Activated naive CD8-positive, alpha-beta T cell treated with anti-CD3 and anti-CD28 coated beads, Interleukin-2, amount 10 ng/mL, durations not matched to agents 7 days and 5 days (primary cell): ENCODE measurements around the gene SMCO1. TPM values are rescaled to one million over a fixed set of nuclear protein-coding genes. Genes with fewer than 3 reads are reported as not detected.
"Not testable (repeated sequence)": the region's sequence is repeated elsewhere in the genome, so short reads cannot be mapped to it uniquely, and the experiment has no call there.

Source experiments
- ATAC-seq: fragments of 150-1000 bp; cut with Tn5 transposase; one replicate; pipeline ENCODE4 v1.10.0; 2021; ENCODE audit warnings: low read depth, moderate library complexity
- POLR2A ChIA-PET: fragments of 350-600 bp; sonication (Branson Sonifier 250); formaldehyde crosslinking; loops from one replicate; lab custom pipeline; 2021; ENCODE audit warnings: antibody characterized with exemption; lab: Charles Lee
- DNase-seq: peaks from one replicate; pipeline ENCODE4 v3.0.0; 2021
- H3K27ac Mint-ChIP-seq: one replicate; pipeline ENCODE4 v1.8.0; 2022; ENCODE audit warnings: mild to moderate bottlenecking, mixed read lengths
- H3K27me3 Mint-ChIP-seq: one replicate; pipeline ENCODE4 v1.8.0; 2022; ENCODE audit warnings: mild to moderate bottlenecking, moderate library complexity, mixed read lengths
- H3K36me3 Mint-ChIP-seq: one replicate; pipeline ENCODE4 v1.8.0; 2021; ENCODE audit warnings: mild to moderate bottlenecking, mixed read lengths
- H3K4me1 Mint-ChIP-seq: one replicate; pipeline ENCODE4 v1.8.0; 2021; ENCODE audit warnings: mixed read lengths
- H3K4me3 Mint-ChIP-seq: one replicate; pipeline ENCODE4 v1.8.0; 2022; ENCODE audit warnings: mild to moderate bottlenecking, moderate library complexity, mixed read lengths
- H3K9me3 Mint-ChIP-seq: one replicate; pipeline ENCODE4 v1.8.0; 2021; ENCODE audit warnings: mixed read lengths
- total RNA-seq, 2 experiments: library from RNA; stranded (reverse); gene quantifications; one replicate each; pipeline ENCODE4 v1.2.3, GENCODE V29; 2021

Gene SMCO1
- total RNA-seq, 2 experiments from 2014 or later, result not detected

DNA sequence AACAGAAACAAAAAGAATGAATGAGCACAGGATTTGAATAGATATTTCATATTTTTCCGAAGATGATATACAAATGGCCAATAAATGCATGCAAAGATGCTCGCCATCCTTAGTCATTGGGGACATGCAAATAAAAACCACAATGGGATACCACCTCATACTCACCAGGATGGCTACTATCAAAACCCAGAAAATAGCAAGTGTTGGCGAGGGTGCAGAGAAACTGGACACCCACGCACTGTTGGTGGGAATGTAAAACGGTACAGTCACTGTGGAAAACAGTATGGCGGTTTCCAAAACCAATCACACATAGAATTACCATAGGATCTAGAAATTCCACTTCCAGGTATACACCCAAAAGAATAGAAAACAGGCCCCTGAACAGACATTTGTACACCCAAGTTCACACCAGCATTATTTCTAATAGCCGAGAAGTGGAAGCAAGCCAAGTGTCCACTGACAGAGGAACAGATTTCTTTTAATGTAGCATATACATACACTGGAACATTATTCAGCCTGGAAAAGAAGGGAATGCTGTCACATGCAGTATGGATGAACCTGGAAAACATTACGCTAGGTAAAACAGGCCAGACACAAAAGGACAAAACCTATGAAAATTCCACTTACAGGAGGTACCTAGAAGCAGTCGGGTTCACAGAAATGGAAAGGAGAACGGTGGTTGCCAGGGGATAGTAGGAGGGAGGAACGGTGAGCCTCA is 15.2 kb downstream of the SMCO1 start:
- POLR2A ChIA-PET, result no interaction called here
- Mint-ChIP-seq H3K4me3 (peak overlapping the region; percentile 99), H3K4me1 (peaks cover 33% of the 10 kb centered on the region), H3K36me3 (peaks cover 48% of the 10 kb centered on the region), H3K9me3 (peaks cover 2% of the 10 kb centered on the region), H3K27me3 (no peaks in the 10 kb centered on the region), H3K27ac (peak overlapping the region; percentile 64)
- no peak for DNase-seq
- no peak for ATAC-seq

DNA sequence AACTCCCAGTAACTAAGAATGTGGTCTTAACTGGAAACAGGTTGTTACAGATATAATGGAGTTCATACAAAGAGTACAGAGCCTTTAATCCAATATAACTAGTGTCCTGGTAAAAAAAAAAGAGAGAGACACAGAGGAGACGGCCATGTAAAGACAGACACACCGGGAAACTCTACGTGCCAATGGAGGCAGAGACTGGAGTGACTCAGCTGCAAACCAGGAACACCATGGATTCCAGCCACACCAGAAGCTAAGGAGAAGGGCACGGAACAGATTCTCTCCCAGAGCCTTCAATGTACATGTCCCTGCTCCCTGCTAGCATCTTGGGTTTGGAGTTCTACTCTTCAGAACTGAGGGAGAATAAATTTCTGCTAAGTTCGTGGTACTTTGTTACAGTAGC is 16.1 kb downstream of the SMCO1 start:
- peak overlapping the region; percentile 99 for H3K4me3 Mint-ChIP-seq
- POLR2A ChIA-PET, result interaction anchor here (0.5 kb wide), 1 partner anchor 42 kb away, joined by 3 read pairs; no protein-coding TSS in a partner anchor
- H3K36me3 Mint-ChIP-seq, result peaks cover 50% of the 10 kb centered on the region
- H3K27me3 Mint-ChIP-seq, result no peaks in the 10 kb centered on the region
- ATAC-seq, result no peak
- no peak overlapping the region for H3K27ac Mint-ChIP-seq
- H3K9me3 Mint-ChIP-seq, result peaks cover 2% of the 10 kb centered on the region
- DNase-seq, result no peak
- peaks cover 33% of the 10 kb centered on the region for H3K4me1 Mint-ChIP-seq

DNA sequence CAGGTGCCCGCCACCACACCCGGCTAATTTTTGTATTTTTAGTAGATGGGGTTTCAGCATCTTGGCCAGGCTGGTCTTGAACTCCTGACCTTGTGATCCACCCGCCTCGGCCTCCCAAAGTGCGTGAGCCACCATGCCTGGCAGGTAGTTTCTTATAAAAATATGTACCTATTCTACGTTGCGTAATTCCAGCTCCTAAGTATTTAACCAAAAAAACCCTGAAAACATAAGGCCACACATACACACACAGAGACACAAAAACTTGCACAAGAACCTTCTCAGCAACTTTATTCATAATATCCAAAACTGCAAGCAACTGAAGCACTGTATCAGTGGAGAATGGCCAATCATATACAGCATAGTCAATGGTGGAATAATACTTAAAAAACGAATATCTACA is 16.8 kb downstream of the SMCO1 start:
- Mint-ChIP-seq H3K4me3 (no peak overlapping the region), H3K4me1 (peaks cover 32% of the 10 kb centered on the region), H3K36me3 (peaks cover 51% of the 10 kb centered on the region), H3K9me3 (peaks cover 2% of the 10 kb centered on the region), H3K27ac (no peak overlapping the region), H3K27me3 (no peaks in the 10 kb centered on the region)
- ATAC-seq (no peak), DNase-seq (no peak)
- POLR2A ChIA-PET, result no interaction called here

DNA sequence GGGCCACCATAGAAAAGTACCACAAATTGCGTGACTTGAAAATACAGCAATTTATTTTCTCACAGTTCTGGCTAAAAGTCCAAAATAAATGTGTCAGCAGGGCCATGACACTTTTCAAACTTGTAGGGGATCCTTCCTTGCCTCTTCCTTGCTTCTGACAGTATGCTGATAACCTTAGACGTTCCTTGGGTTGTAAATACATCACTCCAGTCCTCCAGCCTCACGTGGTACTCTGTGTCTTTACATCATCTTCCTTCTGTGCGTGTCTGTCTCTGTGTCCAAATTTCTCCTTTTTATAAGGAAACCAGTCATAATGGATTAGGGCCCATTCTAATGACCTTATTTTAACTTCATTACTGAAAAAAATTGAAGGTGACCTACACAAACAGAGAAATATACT is 19.0 kb downstream of the SMCO1 start:
- Mint-ChIP-seq H3K4me1 (peaks cover 32% of the 10 kb centered on the region), H3K36me3 (peaks cover 52% of the 10 kb centered on the region)

DNA sequence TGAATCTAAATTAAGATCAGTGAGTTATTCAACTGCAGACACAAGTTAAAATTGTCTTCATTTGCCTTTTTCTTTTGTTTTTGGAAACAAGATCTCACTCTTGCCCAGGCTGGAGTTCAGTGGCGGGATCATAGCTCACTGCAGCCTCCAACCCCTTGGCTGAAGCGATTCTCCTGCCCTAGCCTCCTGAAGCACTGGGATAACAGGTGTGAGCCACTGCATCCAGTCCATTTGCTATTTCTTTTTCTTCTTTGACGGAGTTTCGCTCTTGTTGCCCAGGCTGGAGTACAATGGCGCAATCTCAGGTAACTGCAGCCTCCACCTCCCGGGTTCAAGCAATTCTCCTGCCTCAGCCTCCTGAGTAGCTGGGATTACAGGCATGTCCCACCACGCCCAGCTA is 21.9 kb downstream of the SMCO1 start:
- H3K27ac Mint-ChIP-seq, result no peak overlapping the region
- peaks cover 30% of the 10 kb centered on the region for H3K36me3 Mint-ChIP-seq

More for the DNA sequence above, 19.0 kb downstream of the SMCO1 start:
- Mint-ChIP-seq H3K27me3 (no peaks in the 10 kb centered on the region), H3K27ac (no peak overlapping the region), H3K4me3 (no peak overlapping the region), H3K9me3 (peaks cover 2% of the 10 kb centered on the region)
- ATAC-seq, result no peak
- DNase-seq, result no peak
- POLR2A ChIA-PET, result no interaction called here

DNA sequence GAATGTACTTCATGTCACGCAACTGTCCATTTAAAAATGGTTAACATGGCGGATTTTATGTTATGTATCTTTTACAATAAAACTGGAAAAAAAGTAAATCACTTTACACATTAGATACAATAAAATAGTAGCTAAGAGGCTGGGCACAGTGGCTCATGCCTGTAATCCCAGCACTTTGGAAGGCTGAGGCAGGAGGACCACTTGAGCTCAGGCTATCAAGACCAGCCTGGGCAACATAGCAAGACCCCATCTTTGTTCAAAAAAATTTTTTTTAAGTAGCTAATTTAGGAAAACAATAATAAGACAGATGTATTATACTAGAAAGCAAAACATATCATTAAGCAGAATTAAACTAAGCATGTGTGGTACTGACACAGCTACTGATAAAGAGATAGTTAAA is 23.1 kb downstream of the SMCO1 start:
- peaks cover 2% of the 10 kb centered on the region for H3K9me3 Mint-ChIP-seq
- H3K4me3 Mint-ChIP-seq, result no peak overlapping the region
- POLR2A ChIA-PET, result no interaction called here
- peaks cover 29% of the 10 kb centered on the region for H3K36me3 Mint-ChIP-seq
- DNase-seq (no peak), ATAC-seq (no peak)
- no peaks in the 10 kb centered on the region for H3K27me3 Mint-ChIP-seq
- H3K27ac Mint-ChIP-seq, result no peak overlapping the region
- H3K4me1 Mint-ChIP-seq, result peaks cover 15% of the 10 kb centered on the region

More for the DNA sequence above, 21.9 kb downstream of the SMCO1 start:
- DNase-seq, result no peak
- Mint-ChIP-seq H3K9me3 (peaks cover 2% of the 10 kb centered on the region), H3K4me1 (peaks cover 16% of the 10 kb centered on the region), H3K27me3 (no peaks in the 10 kb centered on the region), H3K4me3 (no peak overlapping the region)
- no peak for ATAC-seq
- POLR2A ChIA-PET, result interaction anchor here (0.6 to 0.7 kb wide), 2 partner anchors 9 to 11 kb away, joined by 3 read pairs; no protein-coding TSS in a partner anchor

DNA sequence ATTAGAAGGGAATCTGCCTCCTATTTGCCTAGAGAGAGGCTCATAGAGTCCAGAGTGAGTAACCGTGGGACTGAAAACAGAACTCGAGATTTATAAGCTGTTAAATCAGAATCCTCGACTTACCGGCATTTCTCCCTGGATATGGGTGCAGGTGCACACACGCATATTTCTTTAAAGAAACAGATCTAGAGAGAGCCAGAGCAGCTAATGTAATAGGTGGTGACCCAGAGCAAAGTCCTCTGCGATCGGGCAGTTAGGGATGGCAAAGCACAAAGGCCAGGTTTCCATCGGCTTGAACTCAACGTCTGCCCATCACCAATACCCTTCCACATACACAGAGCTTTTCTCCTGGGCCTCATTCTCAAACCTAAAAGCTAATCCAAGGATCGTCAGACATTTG is 25.4 kb downstream of the SMCO1 start:
- Mint-ChIP-seq H3K27ac (no peak overlapping the region), H3K4me1 (peaks cover 10% of the 10 kb centered on the region), H3K4me3 (no peak overlapping the region), H3K27me3 (no peaks in the 10 kb centered on the region), H3K36me3 (peaks cover 21% of the 10 kb centered on the region), H3K9me3 (no peaks in the 10 kb centered on the region)
- POLR2A ChIA-PET, result interaction anchor here (1.0 kb wide), 1 partner anchor 11 kb away, joined by 3 read pairs; no protein-coding TSS in a partner anchor
- ATAC-seq (no peak), DNase-seq (no peak)

DNA sequence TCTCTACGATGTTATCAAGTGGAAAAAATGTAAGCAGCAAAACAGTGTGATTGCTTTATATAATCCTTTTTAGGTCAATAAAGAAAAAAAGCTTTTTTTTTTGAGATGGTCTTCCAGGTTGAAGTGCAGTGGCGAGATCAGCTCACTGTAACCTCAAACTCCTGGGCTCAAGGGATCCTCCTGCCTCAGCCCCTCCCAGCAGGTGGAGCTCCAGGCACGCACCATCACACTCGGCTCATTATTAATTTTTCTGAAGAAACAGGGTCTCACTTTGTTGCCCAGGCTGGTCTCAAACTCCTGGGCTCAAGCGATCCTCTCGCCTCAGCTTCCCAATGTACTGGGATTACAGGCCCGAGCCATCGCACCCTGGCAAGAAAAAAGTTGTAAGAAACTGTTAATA is 28.9 kb downstream of the SMCO1 start:
- DNase-seq (no peak), ATAC-seq (no peak)
- Mint-ChIP-seq H3K4me3 (no peak overlapping the region), H3K36me3 (peaks cover 25% of the 10 kb centered on the region), H3K27me3 (no peaks in the 10 kb centered on the region), H3K9me3 (no peaks in the 10 kb centered on the region), H3K4me1 (peaks cover 4% of the 10 kb centered on the region), H3K27ac (no peak overlapping the region)
- POLR2A ChIA-PET, result no interaction called here

DNA sequence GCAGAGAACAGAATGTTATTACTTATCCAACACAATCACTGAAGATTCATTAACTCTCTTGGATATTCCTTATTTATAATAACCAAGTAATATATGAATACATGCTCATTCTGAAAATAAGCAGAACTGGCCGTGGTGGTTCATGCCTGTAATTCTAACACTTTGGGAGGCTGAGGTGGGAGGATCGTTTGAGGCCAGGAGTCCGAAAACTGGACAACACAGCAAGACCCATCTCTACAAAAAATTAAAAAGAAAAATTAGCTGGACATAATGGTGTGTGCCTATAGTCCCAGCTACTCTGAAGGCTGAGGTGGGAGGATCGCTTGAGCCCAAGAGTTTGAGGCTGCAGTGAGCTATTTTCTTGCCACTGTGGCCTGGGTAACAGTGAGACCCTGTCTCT is 37.5 kb downstream of the SMCO1 start:
- ATAC-seq (no peak), DNase-seq (no peak)
- Mint-ChIP-seq H3K27ac (no peak overlapping the region), H3K4me3 (no peak overlapping the region), H3K27me3 (no peaks in the 10 kb centered on the region), H3K4me1 (no peaks in the 10 kb centered on the region), H3K9me3 (no peaks in the 10 kb centered on the region), H3K36me3 (peaks cover 36% of the 10 kb centered on the region)
- POLR2A ChIA-PET, result no interaction called here

DNA sequence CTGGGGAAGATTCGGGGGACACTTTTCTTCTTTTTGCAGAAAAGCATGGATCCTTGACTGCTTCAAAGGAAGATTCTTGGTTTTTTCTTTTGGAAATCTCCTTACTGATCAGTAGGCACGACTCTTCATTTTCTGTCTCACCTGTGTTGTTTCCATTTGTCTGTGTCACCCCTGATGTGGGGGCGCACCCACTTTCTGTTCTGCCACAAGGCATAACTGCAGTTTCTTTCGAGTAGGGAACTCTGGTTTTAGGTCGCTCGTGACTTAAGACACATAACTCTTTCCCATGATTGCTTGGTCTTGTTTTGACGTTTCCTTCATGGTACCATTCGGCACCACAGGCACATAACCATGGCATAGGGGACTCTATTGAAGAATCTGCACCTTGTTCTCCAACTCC is 42.9 kb downstream of the SMCO1 start:
- H3K27me3 Mint-ChIP-seq, result no peaks in the 10 kb centered on the region
- H3K27ac Mint-ChIP-seq, result no peak overlapping the region
- DNase-seq, result no peak
- H3K4me1 Mint-ChIP-seq, result peaks cover 11% of the 10 kb centered on the region
- peaks cover 36% of the 10 kb centered on the region for H3K36me3 Mint-ChIP-seq
- peaks cover 2% of the 10 kb centered on the region for H3K9me3 Mint-ChIP-seq
- no peak for ATAC-seq
- no peak overlapping the region for H3K4me3 Mint-ChIP-seq
- POLR2A ChIA-PET, result interaction anchor here (0.5 kb wide), 1 partner anchor 65 kb away, joined by 3 read pairs; no protein-coding TSS in a partner anchor

DNA sequence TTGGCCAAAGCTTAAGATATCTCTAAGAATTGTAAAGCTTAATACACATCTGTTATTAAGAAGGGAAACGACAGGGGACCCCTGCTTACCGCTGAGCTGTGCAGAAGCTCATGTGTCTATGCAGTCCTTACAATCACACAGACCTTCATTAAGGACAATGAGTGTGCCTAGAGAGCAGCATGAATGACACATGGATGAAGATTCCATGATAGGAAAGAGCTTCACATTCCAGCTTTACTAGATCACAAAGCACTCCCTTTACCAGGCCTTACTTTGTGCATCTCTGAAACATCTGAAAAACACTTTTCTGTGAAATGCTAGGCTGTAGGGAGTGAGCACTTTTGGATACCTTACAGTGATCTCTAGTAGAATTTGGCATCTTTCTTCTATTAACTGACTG is 43.6 kb downstream of the SMCO1 start:
- no peaks in the 10 kb centered on the region for H3K27me3 Mint-ChIP-seq
- DNase-seq, result no peak
- POLR2A ChIA-PET, result no interaction called here
- ATAC-seq, result no peak
- peaks cover 11% of the 10 kb centered on the region for H3K4me1 Mint-ChIP-seq
- no peak overlapping the region for H3K27ac Mint-ChIP-seq
- peaks cover 2% of the 10 kb centered on the region for H3K9me3 Mint-ChIP-seq
- no peak overlapping the region for H3K4me3 Mint-ChIP-seq
- H3K36me3 Mint-ChIP-seq, result peaks cover 32% of the 10 kb centered on the region

DNA sequence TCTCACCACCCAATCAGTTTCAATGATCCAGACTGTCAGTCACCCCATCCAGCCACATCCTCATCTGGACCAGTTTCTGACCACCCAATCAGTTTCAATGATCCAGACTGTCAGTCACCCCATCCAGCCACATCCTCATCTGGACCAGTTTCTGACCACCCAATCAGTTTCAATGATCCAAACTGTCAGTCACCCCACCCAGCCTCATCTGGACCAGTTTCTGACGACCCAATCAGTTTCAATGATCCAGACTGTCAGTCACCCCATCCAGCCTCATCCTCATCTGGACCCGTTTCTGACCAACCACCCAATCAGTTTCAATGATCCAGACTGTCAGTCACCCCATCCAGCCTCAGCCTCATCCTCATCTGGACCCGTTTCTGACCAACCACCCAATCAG is 45.0 kb downstream of the SMCO1 start:
- H3K27me3 Mint-ChIP-seq, DNase-seq, H3K4me3 Mint-ChIP-seq, POLR2A ChIA-PET, H3K9me3 Mint-ChIP-seq, H3K27ac Mint-ChIP-seq, ATAC-seq: not testable (repeated sequence)
- Mint-ChIP-seq H3K36me3 (peaks cover 29% of the 10 kb centered on the region), H3K4me1 (peaks cover 11% of the 10 kb centered on the region)

DNA sequence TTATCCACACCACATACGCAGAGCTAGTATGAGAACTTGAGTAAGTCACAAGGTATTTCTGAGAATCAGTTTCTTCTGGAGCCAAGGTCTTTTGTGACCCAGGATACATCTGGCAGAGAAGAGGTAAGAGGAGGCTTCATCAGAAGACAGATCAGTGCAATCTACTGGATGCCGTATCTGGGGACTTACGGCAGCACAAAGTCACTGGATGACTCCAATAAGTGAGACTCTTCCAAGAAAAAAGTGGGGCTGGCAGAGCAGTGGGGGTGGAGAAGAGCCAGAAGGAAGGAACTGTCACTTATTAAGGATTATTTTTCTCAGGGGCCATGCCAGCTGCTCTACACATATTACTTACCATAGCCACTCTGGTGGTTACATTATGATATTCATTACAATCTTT is 51.3 kb downstream of the SMCO1 start:
- H3K27ac Mint-ChIP-seq, result no peak overlapping the region
- DNase-seq, result no peak
- peaks cover 3% of the 10 kb centered on the region for H3K4me1 Mint-ChIP-seq

DNA sequence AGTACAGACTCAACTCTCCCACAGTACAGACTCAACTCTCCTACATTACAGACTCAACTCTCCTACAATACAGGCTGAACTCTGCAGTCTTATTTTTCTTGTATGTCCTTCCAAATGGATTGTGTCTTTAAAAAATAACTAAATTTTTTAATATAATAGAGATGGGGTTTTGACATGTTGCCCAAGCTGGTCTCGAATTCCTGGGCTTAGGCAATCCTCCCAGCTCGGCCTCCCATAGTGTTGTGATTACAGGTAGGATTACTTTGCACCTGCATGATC is 51.7 kb downstream of the SMCO1 start:
- H3K27ac Mint-ChIP-seq, result no peak overlapping the region
- ATAC-seq, result no peak
- peaks cover 1% of the 10 kb centered on the region for H3K4me1 Mint-ChIP-seq
- POLR2A ChIA-PET, result no interaction called here
- H3K27me3 Mint-ChIP-seq, result peaks cover 2% of the 10 kb centered on the region
- peaks cover 8% of the 10 kb centered on the region for H3K9me3 Mint-ChIP-seq
- H3K36me3 Mint-ChIP-seq, result peaks cover 20% of the 10 kb centered on the region
- no peak for DNase-seq
- no peak overlapping the region for H3K4me3 Mint-ChIP-seq

More for the DNA sequence above, 51.3 kb downstream of the SMCO1 start:
- Mint-ChIP-seq H3K9me3 (peaks cover 8% of the 10 kb centered on the region), H3K4me3 (no peak overlapping the region), H3K36me3 (peaks cover 22% of the 10 kb centered on the region), H3K27me3 (peaks cover 2% of the 10 kb centered on the region)
- no peak for ATAC-seq
- POLR2A ChIA-PET, result no interaction called here
